ENCODE results near the gene CNDP1.

Gene CNDP1

DNA sequence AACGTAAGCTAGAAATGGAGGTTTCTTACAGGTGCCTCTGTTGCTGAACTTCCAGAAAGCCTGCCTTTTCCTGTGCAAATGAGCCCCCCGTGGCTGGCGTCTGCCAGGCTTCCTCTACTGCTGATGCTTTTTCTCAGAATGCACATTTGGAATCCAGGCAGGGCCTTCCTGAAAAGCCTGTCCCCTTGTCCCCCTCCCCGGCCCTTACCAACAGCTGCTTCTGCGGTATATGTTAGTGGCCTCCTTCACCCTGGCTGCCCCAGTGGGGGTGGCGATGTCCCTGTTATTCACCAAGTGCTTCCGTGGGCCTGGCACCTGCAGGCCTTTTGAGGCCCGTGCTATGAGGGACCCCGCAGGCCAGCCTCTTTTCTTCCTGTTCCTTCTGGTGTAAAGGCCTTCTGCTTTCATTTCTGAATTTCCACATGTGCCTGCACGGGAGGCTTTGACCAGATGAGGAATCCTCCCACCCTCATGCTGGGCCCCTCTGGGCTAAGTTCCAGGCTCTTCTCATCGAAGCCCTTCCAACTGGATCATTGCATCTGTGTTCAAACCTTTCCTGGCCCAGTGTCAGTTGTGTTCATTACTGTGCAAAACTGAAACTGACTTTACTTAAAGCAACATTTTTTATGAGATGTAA, 27.7 kb upstream of the CNDP1 start:
- DNase-seq (ENCODE audit: low spot score): no peak

- no peak for DNase-seq (ENCODE audit: low spot score)
Observed at GRCh38 chr18:74507097-74507881, 27.0 kb upstream of the CNDP1 start.

GRCh38 chr18:74507927-74508326, 26.4 kb upstream of the CNDP1 start:
- DNase-seq (ENCODE audit: low spot score): no peak

- no peak for DNase-seq (ENCODE audit: low spot score)
Observed at GRCh38 chr18:74508366-74508765, 25.9 kb upstream of the CNDP1 start.

GRCh38 chr18:74508821-74509225, 25.5 kb upstream of the CNDP1 start:
- DNase-seq (ENCODE audit: low spot score): no peak

- no peak for DNase-seq (ENCODE audit: low spot score)
Observed at GRCh38 chr18:74509856-74510769, 24.2 kb upstream of the CNDP1 start.

DNA sequence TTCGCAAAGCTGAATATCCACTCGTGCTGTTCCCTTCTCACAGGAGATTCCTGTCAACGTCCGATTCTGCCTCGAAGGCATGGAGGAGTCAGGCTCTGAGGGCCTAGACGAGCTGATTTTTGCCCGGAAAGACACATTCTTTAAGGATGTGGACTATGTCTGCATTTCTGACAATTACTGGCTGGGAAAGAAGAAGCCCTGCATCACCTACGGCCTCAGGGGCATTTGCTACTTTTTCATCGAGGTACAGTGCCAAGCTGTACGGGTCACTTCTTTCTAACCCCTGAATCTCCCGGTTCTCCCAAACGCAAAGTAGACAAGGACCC, 23.6 kb upstream of the CNDP1 start:
- no peak for DNase-seq (ENCODE audit: low spot score)

DNA sequence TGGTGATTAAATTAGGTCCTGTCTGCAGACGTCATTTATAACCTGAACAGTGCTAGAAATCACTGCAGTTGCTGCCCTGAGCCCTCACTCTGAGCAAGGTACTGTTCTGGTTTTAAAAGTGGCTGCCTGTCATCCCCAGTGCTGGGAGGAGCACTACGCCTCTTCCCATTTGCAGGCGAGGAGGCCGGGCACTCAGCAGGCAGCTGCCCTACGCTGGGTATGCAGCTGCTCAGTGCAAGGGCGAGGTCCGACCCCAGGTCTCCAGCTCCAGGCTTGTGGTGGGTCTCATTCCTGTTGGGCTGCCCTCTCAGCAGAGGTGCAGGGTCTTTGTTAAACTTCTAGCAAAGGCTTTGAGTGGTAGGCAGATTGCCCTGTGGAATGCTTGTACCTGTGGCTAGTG, 22.5 kb upstream of the CNDP1 start:
- DNase-seq (ENCODE audit: low spot score): no peak

DNA sequence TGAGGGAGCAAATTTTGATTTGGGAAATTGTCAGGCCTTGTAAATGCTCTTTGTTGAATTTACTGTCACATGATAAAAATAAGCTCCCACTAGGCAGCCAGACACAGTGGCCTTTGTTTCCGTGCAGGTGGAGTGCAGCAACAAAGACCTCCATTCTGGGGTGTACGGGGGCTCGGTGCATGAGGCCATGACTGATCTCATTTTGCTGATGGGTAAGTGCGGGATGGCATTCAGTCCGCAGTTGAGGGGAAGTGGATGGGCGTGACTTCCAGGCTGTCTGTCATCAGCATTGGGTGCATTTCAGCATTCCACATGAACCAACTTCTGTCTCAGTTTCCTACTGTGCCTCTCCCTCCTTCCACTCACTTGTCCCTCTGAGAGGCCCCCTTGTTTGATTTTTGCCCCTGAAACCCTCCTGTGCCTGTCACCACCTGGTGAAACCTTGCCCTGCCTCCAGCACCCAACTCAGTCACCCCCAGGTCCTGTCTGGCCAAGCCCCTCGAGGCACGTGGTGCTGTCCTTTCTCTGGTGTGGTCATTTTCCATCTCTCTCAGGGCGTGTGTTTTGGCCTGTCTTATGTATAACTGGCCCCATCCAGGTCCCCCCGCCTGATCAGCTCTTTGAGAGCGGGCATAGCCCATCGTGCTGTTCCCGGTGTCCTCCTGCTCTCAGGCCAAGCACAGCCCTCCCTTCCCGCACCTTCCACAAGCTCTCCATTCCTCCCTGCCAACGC, 21.8 kb upstream of the CNDP1 start:
- DNase-seq (ENCODE audit: low spot score): no peak

DNA sequence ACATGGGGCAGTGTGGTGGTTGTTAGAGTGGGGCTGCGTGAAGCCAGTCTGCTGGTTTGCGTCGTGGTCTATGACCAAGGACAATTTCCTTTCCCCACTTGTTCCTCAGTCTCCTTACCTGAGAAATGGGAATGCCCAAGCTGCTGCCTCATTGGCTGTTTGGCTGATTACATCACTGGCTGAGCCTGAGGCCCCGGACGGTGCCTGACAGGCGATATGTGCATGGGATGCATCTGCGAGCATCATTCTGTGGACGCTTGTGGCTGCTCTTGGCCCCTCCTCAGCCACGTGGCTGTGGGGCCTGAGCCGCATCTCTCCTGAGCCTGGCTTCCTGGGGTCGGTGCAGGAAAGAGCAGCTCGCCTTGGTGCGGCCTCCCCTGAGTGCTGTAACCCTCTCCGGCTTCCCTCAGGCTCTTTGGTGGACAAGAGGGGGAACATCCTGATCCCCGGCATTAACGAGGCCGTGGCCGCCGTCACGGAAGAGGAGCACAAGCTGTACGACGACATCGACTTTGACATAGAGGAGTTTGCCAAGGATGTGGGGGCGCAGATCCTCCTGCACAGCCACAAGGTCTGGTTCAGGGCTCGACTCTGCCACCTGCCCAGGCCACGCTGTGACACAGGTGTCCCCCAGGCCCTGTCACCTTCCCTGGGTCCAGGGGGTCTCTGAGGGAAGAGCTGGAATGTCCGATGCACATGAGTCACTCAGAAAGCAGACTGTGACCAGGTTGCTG, 21.0 kb upstream of the CNDP1 start:
- no peak for DNase-seq (ENCODE audit: low spot score)

DNA sequence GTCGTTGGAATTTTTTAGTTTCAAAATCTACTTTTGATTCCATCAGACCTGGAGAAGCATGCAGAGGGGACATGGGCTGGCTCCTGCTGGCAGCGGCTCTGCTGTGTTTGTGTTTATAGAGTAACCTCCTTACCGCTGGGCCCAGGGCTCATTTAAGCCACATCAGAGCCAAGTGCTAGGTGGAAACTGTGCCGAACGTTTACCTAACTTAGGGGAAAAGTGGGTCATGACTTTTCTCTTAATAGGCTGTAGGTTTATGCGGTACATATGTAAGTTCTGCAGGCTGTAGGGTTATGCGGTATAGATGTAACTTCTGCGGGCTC, 20.5 kb upstream of the CNDP1 start:
- DNase-seq (ENCODE audit: low spot score): no peak

DNA sequence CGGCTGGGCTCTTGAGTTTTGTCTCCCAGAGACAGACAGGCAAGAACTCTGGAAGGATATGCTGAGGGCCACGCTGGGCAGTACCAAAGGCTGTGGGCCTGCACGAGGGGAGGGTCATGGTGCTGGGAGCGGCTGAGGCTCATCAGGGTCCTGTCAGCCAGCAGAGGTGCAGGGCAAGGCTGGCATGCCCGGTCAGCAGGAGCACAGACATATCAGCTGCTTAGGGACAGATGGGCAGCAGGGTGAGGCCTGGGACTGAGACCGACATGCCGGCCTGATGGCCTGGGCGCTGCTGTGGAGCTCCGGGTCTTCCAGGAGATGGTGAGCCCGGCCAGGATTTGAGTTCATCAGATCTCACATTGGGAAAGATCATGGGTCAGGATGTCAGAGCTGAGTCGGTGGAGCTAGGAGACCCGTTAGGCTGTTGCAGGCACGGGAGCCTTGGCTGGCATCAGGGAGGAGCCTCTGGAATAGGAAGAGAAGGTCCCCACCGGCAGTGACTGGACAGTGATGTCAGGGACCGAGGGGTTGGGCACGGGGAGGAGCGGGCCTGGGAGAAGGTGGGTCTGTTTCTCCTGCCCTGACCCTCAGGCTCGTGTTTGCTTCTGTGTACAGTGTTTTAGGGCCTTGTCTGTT, 19.3 kb upstream of the CNDP1 start:
- DNase-seq (ENCODE audit: low spot score): no peak

DNA sequence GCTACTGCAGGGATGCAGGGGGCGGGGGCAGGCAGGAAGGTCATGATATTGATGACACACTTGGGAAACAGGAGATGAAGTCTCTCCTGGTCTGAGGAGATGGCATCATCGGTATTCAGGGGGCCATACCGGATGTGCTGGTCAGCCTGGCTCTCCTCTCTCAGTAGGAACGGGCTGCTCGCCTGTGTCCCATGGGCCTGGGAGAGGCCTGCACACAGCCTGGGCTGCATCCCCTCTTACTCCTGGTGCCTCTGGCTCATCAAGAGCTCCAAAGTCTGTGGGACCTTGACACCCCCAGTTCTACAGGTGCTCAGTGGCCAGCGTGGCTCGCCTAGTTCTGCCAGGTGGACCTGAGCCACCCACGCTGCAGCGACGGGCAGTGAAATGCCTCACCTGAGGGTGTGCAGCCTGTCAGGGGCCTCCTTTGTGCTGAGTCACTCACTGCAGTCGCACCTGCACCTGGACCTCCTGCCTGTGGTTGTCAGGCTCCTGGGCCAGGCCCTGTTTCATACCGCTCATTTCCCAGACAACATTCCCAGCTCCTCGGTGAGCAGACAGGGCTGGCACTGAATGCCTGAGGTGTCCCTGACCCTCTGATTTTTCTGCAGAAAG, 18.6 kb upstream of the CNDP1 start:
- DNase-seq (ENCODE audit: low spot score): no peak

DNA sequence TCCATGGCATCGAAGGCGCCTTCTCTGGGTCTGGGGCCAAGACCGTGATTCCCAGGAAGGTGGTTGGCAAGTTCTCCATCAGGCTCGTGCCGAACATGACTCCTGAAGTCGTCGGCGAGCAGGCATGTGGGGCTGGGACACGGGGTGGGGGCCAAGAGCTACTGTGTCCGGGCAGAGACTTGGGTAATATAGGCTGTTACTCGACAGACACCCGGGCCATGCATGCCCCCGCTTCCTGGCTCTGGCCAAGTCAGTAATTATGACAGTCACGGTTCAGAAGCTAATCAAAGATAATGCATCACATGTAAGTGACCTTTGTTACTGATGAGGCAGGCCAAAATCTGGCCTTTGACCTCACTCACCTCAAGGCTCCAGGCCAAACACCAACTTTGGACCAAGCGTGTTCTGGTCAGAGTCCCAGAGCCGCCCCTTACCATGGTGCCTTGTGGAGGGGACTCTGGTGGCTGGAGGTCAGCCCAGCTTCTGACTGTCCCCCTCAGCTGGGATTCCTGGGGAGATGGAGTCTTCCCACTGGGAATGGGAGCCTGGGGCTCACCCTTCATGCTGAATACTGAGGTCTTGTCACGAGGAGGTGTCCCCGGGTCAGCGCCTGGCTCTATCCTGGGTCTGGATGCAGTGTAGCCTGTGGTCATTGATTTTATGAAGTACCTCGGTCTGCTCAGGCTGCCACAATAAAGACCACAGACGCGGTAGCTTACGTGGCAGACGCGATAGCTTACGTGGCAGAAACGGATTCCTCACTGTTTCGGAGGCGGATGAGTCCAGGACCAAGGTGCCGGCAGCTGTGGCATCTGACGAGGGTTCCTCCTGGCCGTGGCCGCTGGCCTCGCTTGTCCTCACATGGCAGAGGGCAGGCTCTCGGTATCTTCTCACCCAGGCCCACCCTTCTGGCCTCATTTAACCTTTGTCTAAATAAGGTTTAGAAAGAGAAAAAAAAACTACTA, 17.7 kb upstream of the CNDP1 start:
- no peak for DNase-seq (ENCODE audit: low spot score)

DNA sequence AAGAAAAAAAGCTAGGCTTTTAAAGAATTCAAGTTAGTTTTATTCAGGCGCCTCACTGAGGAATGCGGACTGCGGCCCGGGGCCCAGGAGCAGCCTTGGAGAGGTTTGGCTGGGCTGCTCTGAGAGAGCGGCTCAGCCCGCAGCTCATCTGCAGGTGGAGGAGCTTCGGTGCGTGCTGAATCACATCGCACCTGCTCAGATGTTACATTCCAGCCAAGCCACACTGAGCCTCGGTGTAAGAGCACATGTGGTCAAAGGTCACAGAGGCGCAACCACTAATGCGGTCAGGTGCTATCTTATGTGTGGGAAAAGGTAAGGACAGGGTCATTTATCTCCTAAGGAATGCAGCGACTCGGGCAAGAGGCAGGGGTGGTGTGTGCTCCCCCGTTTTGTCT, 17.1 kb upstream of the CNDP1 start:
- no peak for DNase-seq (ENCODE audit: low spot score)

DNA sequence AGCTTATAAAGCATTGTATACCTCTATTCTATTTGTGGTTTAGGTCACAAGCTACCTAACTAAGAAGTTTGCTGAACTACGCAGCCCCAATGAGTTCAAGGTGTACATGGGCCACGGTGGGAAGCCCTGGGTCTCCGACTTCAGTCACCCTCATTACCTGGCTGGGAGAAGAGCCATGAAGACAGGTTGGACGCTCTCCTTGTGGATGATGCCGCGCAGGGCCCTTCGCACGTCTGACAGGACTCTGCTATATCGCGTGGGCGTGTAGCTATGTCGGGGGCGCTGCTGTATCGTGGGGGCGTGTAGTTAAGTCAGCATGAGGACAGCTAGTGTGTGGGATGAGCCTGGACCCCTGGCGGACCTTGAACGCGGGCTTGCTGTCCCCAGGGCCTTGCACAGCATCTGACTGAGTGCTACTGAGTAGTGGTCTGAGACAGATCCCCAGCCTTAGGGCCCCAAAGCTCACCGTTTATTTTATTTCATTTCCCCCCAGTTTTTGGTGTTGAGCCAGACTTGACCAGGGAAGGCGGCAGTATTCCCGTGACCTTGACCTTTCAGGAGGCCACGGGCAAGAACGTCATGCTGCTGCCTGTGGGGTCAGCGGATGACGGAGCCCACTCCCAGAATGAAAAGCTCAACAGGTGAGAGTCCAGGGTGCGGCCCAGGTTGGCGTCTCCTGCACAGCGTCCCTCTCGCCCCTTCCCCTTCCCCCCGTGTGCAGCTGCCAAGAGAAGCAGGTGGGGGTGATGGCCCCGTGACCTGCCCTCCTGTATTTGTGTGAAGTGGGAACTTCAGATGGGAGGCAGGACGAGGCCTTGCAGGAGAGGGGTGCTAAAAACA, 15.6 kb upstream of the CNDP1 start:
- DNase-seq (ENCODE audit: low spot score): no peak

GRCh38 chr18:74519320-74520095, 14.8 kb upstream of the CNDP1 start:
- DNase-seq (ENCODE audit: low spot score): no peak

All from AG20443 (cell line).